Germinal center (tissue), 1 donor: ENCODE results near the gene GADD45GIP1.
A peak's percentile ranks its signal among the peaks of the same experiment; 100 is the strongest.
"Not testable (repeated sequence)": the region's sequence is repeated elsewhere in the genome, so short reads cannot be mapped to it uniquely, and the experiment has no call there.

Source experiments
- DNase-seq: peaks from one replicate; pipeline ENCODE4 v3.0.0; 2012; ENCODE audit warnings: mixed read lengths, low spot score

Gene GADD45GIP1

GRCh38 chr19:12939975-12940423 lies 17.0 kb downstream of the GADD45GIP1 start:
- DNase-seq: no peak

- DNase-seq: peak; percentile 32
Observed at GRCh38 chr19:12938779-12939601, 18.0 kb downstream of the GADD45GIP1 start.

- DNase-seq: peak; percentile 98
Observed at GRCh38 chr19:12937927-12938778, 18.9 kb downstream of the GADD45GIP1 start, which contains the start of gene CALR. TSS of gene CALR (plus strand) at chr19:12938609. CDS start at chr19:12938680, 71 bp downstream.

DNA sequence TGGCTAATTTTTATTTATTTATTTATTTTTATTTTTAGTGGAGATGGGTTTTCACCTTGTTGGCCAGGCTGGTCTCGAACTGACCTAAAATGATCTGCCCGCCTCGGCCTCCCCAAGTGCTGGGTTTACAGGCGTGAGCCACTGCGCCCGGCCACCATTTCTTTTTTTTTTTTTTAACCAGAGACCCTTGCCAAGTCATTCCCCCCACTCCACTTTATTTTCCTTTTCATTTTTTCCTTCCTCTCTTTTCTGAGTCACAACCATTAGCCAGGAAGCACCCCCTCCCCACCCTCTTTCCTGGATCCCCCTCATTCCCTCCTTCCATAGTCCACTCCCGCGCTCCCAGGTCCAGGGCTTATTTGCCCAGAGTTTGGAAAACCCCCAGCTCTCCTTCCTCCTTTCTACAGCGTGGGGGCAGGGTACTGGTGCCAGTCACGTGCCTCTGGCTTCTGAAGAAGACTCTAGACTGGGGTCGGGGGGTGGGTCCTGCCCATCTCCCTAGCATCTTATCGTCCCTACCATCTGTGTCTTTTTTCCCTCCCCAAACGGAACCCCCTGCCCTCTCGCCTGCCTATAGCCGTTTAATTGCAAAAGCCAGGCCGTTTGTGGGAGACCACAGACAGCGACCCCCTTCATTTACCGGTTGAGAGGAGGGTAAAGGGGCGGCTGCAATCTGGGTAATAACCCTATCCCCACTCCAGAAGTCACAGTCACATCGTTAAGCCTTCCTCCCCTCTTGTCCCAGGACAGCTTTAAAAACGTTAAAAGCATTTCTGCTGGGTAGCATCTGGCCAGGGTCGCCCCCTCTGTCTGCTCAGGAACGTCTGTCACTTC lies 19.7 kb downstream of the GADD45GIP1 start:
- DNase-seq: no peak

- DNase-seq: no peak
Observed at GRCh38 chr19:12936582-12936981, 20.4 kb downstream of the GADD45GIP1 start.

DNA sequence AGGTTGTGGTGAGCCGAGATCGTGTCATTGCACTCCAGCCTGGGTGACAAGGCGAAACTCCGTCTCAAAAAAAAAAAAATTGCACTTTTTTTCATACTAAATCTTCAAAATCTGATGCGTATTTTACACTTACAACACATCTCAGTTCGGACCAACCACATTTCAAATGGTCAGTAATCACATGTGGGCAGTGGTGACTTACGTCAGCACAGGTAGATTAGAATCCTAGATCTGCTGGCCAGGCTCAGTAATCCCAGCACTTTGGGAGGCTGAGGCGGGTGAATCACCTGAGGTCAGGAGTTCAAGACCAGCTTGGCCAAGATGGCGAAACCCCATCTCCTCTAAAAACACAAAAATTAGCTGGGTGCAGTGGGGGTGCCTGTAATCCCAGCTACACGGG lies 22.0 kb downstream of the GADD45GIP1 start:
- no peak for DNase-seq

GRCh38 chr19:12933287-12934072 lies 23.5 kb downstream of the GADD45GIP1 start, which contains the start of gene FARSA:
TSS of gene FARSA (minus strand) at chr19:12933711. CDS start at chr19:12933696, 15 bp downstream.
- peak; percentile 86 for DNase-seq

- no peak for DNase-seq
Observed at GRCh38 chr19:12932392-12933286, 24.4 kb downstream of the GADD45GIP1 start.

- DNase-seq: no peak
Observed at GRCh38 chr19:12930002-12930645, 26.9 kb downstream of the GADD45GIP1 start.

DNA sequence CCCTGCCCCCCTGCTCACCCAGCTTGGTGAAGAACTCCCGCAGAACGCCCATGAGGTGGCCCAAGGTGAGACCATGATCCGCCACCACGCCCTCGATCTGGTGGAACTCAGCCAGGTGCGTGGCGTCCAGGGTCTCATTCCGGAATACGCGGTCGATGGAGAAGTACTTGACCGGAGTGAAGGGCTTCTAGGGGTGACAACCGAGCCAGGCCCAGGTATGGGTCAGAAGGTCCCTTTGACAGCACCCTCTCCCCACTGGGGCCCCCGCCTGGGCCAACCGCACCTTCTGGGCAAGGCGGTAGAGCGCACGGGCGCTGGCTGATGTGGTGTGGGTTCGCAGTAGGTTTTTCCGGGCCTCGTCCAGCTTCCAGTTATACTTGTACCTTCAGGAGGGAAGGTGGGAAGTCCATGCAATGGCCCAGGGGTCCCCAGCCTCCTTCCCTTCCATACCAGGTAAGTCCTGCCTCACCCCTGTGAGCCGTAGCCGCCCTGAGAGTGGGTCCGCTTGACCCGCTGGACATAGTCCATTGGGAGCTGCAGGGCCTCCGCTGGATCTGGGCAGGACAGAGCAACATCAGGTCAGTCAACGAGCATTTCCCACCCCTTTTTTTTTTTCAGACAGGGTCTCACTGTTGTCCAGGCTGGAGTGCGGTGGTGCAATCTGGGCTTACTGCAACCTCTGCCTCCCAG lies 32.3 kb downstream of the GADD45GIP1 start:
- no peak for DNase-seq

DNA sequence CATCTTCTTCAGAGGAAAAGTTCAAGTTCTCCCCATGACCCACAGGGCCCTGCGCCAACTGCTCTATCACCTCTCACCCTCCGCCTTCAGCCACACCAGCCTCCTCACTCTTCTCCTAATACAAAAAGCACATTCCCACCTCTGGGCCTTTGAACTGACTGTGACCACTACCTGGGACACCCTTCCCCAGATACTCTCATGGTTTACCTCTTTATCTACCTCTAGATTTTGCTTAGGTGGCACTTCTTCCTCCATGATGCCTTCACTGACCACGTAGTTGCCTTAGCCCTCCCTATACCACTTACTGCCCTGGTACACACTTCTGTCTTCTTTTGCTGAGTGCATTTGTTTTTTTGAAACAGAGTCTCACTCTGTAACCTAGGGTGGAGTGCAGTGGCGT lies 34.1 kb downstream of the GADD45GIP1 start:
- DNase-seq: no peak

DNA sequence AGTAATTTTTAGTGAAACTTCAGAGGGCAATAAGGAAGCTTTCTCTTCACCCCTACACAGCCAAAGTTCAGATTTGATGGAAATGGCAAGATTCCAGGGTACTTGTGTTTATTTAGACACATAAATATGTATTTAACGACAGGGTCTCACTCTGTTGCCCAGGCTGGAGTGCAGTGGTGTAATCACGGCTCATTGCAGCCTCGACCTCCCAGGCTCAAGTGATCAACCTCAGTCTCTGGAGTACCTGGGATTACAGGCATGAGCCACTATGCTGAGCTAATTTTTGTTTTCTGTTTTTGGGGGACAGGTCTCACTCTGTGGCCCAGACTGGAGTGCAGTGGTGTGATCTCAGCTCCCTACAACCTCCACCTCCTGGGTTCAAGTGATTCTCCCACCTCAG lies 36.0 kb downstream of the GADD45GIP1 start:
- no peak for DNase-seq

DNA sequence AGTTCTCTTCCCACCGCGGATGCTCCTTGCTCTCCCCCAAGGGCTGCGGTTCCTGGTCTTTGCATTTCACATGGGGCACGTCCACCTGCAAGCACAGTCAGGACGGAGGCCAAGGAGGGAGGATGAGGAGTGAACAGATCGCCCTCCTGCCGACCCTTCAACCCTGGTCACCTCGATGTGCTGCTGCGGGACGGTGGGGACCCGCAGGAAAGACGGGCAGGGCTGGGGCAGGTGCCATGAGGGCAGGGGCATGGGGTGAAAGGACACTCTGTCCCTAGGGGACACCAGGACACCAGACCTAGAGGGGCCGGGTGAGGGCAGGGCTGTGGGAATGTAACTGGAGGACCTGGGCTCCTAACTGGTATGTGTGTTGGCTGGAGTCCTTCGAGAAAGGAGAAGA lies 38.8 kb downstream of the GADD45GIP1 start:
- DNase-seq: no peak

DNA sequence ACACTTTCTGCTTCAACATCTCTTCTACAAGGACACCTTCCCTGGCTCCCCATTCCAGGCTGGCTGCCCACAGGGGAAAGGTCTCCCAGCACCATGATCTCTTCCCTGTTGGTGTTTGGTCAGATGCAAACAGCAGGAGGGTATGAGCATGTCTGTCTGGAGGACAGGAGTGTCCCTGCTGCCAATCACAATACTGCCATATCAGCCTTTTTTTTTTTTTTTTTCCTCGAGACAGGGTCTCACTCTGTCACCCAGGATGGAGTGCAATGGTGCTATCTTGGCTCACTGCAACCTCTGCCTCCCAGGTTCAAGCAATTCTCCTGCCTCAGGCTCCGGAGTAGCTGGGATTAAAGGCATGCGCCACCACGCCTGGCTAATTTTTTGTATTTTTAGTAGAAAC lies 41.2 kb downstream of the GADD45GIP1 start:
- DNase-seq: not testable (repeated sequence)

DNA sequence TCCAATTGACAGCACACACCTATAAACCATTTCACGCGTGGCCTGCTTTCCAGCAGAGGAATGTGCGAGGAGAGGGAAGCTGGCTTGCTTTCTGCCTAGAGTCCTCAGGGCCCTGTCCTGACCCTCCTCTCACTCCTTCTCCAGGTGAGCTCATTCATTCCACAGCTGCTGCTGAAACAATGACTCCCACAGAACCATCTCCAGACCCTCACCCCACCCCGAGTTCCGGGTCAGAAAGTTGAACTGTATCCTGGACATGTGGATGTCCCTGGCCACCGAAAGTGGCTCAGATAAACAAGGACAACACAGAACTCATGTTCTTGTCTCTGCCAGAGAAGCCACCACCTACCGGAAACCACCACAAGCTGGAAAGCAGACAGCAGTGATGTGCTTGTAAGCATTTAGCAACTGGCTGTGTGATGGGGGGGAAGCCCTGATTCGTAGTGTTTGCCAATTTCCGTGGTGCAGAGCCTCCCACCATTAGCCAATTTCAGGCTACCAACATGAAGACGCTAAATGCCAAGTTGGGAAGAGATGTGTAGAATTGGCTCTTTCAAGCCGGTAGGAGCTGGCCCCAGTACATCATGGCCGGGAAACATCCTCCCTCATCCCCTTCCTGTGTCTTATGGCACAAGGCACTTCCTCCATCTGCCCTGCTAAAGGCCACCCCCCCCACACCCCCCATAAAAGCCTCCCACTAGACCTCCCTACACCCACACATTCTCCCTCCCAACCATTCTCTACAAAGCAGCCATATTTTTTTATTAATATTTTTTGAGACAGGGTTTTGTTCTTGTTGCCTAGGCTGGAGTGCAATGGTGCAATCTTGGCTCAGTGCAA lies 43.0 kb downstream of the GADD45GIP1 start:
- DNase-seq: no peak

DNA sequence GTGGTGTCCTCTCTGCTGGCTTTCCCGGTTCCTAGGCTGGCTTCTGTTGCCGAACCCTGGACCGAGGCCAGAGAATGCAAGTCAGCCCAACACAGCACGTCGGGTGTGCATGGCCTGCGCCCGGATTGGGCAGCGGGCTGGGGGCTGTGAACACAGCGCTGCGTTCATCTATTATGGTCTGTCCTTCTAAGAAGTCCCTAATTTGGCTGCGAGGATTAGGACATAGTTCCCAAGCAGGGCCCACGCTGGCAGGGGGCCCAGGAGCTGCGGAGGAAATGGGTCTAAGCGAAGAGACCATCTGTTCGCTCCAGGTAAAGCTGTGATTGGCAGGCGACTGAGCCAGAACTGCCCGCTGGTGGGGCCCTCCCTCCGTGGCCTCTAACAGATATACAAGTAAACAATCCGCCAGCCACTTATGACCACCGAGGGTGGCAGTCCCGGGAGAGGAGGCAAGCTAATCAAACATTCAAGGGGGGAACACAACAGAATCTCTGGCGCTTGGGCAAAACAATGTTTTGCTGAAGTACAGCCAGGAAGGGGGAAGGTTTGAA lies 43.9 kb downstream of the GADD45GIP1 start:
- no peak for DNase-seq

DNA sequence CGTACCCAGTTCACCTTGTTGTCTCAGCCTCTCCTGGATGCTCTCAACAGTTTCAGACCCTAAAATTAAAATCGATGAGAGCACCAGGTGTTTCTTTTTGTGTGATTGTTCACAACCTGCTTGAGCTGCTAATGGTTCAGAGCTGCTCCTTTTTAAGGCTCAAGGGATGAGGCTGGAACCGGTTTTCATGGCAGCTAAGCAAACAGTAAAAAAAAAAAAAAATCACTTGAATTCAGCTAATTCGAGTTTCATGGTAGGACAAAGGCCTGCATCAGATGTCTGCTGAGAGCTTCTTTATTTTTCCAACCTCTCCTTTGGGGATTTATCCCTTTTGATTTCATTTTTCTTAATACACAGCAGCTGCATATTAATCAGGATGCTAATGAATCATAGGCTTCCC lies 44.5 kb downstream of the GADD45GIP1 start:
- DNase-seq: no peak

DNA sequence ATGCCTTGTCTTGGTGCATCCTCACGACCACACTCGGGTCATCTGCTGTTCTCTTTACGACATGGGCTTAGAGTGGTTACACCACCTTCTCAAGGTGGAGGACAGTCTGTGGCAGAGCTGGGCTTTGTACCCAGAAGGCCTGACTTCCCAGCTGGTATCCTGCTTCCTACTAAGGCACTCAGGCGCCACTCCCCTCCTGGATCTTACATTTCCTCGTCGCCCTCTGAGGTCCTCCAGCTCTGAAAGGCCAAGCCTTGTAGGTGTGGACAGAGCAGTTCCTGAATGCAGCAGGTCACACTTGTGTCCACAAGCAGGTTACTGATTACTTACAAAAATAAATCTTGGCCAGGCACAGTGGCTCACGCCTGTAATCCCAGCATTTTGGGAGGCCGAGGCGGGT lies 49.9 kb downstream of the GADD45GIP1 start:
- no peak for DNase-seq
